ENCODE data around the gene KLK8.

The KLK8 gene

DNA sequence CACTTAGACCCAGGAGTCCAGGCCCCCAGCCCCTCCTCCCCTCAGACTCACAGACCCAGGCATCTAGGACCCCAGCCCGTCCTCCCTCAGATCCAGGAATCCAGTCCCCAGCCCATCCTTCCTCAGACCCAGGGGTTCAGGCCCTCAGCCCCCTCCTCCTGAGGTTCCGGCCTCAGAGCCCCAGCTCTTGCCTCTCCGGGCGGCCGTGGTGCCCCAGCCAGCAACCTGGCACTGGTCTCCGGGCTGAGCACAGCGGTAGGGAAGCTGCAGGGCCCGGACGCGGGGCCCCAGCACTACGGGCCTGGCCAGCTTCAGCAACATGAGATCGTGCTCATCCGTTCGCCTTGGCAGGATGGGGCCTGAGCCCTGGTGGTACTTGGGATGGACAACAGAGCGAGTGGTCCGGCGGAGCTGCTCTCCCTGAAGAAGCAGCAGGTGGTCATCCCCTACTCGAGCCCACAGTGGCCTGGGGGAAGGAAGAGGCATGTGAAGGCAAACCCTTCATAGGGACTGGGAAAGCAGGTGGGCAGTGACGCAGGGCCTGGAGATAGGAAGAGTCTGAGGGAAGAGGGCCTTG lies 14.4 kb upstream of the KLK8 start:
- POLR2A ChIA-PET = interaction anchor here (0.7 kb wide), 1 partner anchor 218 kb away, joined by 3 read pairs; no protein-coding TSS in a partner anchor

DNA sequence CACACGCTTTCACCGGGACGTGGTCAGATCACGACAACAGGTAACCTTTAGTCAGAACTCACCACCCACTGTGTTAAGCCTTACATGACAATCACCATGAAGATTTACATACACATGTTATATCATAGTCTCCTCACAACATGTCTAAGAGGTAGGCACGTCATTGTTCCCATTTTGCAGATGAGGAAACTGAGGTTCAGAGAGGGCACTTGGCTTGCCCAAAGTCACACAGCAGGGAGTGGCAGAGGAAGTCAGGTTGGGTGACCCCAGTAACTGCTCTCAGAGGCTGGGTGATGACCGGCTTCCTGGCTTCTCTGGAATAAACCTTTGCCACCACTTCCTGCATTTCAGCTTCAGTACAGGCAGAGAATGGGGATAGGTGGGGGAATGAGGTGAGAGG lies 12.8 kb upstream of the KLK8 start:
- DNase-seq (ENCODE audit: low read depth, low spot score) = no peak
- TF ChIP-seq, protein P1, sequence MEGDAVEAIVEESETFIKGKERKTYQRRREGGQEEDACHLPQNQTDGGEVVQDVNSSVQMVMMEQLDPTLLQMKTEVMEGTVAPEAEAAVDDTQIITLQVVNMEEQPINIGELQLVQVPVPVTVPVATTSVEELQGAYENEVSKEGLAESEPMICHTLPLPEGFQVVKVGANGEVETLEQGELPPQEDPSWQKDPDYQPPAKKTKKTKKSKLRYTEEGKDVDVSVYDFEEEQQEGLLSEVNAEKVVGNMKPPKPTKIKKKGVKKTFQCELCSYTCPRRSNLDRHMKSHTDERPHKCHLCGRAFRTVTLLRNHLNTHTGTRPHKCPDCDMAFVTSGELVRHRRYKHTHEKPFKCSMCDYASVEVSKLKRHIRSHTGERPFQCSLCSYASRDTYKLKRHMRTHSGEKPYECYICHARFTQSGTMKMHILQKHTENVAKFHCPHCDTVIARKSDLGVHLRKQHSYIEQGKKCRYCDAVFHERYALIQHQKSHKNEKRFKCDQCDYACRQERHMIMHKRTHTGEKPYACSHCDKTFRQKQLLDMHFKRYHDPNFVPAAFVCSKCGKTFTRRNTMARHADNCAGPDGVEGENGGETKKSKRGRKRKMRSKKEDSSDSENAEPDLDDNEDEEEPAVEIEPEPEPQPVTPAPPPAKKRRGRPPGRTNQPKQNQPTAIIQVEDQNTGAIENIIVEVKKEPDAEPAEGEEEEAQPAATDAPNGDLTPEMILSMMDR (IDR thresholded peaks at IDR 0.05; ENCODE audit: insufficient read depth, low read length, missing control alignments) = no peak
- no peak overlapping the region for H3K4me3 ChIP-seq (ENCODE audit: low read depth, low read length)
- ChIA-PET CTCF (no interaction called here), POLR2A (no interaction called here)

More for the DNA sequence above, 14.4 kb upstream of the KLK8 start:
- DNase-seq (ENCODE audit: low read depth, low spot score) = no peak
- CTCF ChIA-PET = no interaction called here
- TF ChIP-seq, protein P1 (IDR thresholded peaks at IDR 0.05; ENCODE audit: insufficient read depth, low read length, missing control alignments) = no peak
- no peak overlapping the region for H3K4me3 ChIP-seq (ENCODE audit: low read depth, low read length)

DNA sequence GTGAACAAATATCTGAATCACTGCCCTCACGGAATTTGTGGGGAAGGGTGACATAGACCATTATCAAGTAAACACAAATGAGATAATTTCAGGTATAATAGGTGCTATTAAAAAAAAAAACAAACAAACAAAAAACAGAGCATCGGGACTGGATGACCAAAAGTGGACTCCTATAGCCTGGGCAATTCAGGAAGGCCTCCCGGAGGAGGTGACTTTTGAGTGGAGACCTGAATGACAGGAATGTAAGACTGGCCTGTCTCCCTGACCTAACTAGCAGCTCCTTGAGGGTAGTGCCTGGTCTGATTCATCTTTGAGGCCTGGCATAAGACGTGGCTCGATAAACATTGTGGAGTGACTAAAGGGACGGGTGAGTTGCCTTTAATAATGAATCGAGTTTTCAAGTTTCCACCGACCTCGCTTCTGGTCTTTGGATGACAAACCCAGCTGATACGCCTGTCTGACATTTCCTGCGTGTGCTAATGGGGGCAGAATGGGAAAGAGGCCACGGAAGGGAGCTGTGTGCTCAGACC lies 11.3 kb upstream of the KLK8 start:
- ChIA-PET POLR2A (no interaction called here), CTCF (interaction anchor here (1.3 kb wide), 1 partner anchor 8 kb away, joined by 8 read pairs; no protein-coding TSS in a partner anchor)
- H3K4me3 ChIP-seq (ENCODE audit: low read depth, low read length) = no peak overlapping the region
- no peak for DNase-seq (ENCODE audit: low read depth, low spot score)
- TF ChIP-seq, protein P1 (IDR thresholded peaks at IDR 0.05; ENCODE audit: insufficient read depth, low read length, missing control alignments) = no peak

DNA sequence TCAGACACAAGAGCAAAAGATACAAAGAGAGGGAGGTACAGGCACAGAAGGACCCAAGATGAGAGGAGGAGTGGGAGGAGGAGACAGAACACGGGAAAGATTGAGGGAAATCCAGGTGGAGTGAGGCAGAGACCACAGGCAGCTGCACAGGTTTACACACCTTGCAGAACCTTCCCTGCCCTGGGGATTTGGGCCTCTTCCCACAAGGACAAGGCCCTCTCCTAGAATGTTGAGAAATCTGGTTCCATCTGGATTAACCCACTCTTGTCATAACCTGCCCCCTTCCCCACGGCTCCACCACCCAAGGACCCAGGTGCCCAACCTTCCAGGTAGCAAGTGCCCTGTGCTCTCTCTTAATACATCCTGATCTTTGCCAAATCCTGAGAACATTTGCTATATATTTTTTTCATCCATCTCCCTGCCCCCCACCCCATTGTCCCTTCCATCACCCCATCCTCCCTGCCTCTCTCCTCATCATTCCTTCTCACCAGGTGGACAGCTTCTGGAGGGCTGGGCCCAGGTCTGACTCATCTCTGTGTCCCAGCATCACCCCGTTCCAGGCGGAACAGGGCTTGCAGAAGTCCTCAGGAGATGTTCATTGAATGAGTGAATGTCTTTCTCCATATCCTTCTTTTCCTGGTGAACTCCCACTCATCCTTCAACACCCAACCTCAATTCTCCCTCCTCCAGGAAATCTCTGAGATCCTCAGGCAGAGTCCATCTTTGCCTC lies 8.8 kb upstream of the KLK8 start:
- POLR2A ChIA-PET = no interaction called here
- CTCF ChIA-PET = no interaction called here

DNA sequence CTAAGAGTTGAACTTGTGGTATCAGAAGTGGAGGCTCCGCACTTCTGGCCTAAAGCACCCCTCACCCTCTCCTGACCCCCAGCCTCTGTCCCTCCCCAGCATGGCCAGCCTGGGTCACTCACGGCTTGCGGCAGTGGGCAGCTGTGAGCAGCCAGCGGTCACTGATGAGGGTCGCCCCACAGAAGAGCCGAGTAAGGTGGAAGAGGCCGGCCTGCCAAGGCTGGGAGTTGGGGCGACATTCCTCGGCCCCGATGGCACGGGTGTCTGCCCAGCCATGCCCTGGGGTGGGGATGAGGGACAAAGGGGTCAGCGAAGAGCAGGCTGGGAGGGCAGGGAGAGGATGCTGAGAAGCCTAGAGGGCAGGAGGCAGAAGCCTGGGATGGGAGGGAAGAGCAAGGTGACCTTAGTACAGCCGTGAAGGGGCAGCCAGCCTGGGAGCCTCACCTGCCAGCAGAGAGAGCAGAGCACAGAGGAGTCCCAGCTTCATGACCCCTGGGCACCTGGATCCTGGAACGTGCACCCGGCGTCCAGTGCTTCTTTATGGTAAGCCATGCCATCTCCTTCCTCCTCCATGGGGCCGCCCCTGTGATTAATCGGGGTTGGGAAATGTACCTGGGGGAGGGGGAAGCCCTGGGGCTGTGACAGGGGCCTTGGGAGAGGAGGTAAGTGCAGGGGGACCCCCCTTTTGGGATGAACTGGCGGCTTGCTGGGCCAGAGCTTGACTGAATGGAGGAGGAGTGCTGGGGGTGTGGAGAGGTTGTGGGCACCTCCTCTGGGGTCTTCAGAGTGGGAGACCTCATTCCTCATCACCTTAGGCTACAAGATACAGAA lies 7.9 kb upstream of the KLK8 start:
- CTCF ChIA-PET = no interaction called here
- TF ChIP-seq, protein P1 (IDR thresholded peaks at IDR 0.05; ENCODE audit: insufficient read depth, low read length, missing control alignments) = no peak
- DNase-seq (ENCODE audit: low read depth, low spot score) = no peak
- no peak overlapping the region for H3K4me3 ChIP-seq (ENCODE audit: low read depth, low read length)
- POLR2A ChIA-PET = no interaction called here

More for the DNA sequence above, 8.8 kb upstream of the KLK8 start:
- TF ChIP-seq, protein P1 (IDR thresholded peaks at IDR 0.05; ENCODE audit: insufficient read depth, low read length, missing control alignments) = no peak
- DNase-seq (ENCODE audit: low read depth, low spot score) = no peak
- no peak overlapping the region for H3K4me3 ChIP-seq (ENCODE audit: low read depth, low read length)

DNA sequence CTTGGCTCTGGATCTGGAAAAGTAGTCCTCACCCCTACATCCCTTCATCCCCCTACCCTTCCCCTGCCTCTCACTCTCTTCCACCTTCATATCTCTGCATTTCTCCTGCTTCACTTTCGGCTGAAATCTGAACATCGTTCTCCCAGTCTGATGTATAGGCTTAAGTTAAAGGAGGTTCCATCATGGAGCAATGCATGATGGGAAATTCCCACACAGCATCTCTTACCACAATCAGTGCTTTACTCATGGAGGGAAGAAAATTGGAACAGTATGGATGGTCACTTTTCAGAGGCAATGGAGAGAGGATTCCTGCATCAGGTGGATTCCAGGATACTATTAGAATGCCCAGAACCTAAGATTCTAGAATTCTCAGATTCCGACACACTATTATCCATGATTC lies 6.1 kb upstream of the KLK8 start:
- no peak overlapping the region for H3K4me3 ChIP-seq (ENCODE audit: low read depth, low read length)
- no peak for DNase-seq (ENCODE audit: low read depth, low spot score)
- TF ChIP-seq, protein P1 (IDR thresholded peaks at IDR 0.05; ENCODE audit: insufficient read depth, low read length, missing control alignments) = no peak
- ChIA-PET CTCF (no interaction called here), POLR2A (no interaction called here)

Measured in AG04449 (cell line).